ENCODE measurements around the gene UROD. TPM values are rescaled to one million over a fixed set of nuclear protein-coding genes. Genes with fewer than 3 reads are reported as not detected.

Gene UROD
- total RNA-seq, 1 experiment from 2014 or later: 92.2 TPM

DNA sequence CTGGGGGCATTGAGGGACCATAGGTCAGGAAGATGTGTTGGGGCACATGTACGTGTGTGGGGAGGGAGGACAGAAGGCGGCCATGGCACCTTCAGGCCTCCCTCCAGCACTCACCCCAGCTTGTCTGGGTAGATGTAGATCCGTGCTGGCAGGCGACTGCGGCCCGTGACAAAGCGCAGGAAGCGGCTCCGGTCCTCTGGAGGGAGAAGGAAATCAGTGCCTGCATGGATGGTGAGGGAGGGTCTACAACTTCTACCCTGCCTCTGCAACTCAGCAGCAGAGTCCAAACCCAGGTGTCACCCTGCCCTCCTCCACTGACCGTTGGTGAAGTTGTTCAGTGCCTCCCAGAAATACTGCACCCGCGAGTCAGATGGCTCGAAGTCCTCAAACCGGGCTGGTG, 8.3 kb upstream of the UROD start:
- H3K14ac ChIP-seq (ENCODE audit: insufficient read depth, low read length): no peak overlapping the region
- H2AFZ ChIP-seq (ENCODE audit: low read length): no peak overlapping the region
- H3K4me2 ChIP-seq (ENCODE audit: insufficient read depth, insufficient read length, low read length): no peak overlapping the region
- no peaks in the 10 kb centered on the region for H3K79me1 ChIP-seq (ENCODE audit: insufficient read depth, low read depth, low read length, poor library complexity, severe bottlenecking)
- WGBS (ENCODE audit: extremely low coverage, insufficient read length, low lambda C conversion rate): no CpG with 5 or more reads among the region's 14 CpGs
- H3K23ac ChIP-seq (ENCODE audit: insufficient read length, low read depth, low read length): no peak overlapping the region
- no peak overlapping the region for H4K91ac ChIP-seq (ENCODE audit: insufficient read length, low read depth, low read length)
- no peak overlapping the region for H2BK5ac ChIP-seq (ENCODE audit: insufficient read length, low read length)
- H3K18ac ChIP-seq (ENCODE audit: insufficient read length, low read depth, low read length): no peak overlapping the region
- Mint-ChIP-seq H3K27me3 (ENCODE audit: low read depth) (no peaks in the 10 kb centered on the region), H3K4me1 (peaks cover 4 to 6% of the 10 kb centered on the region in 2 experiments; a peak in 3 of 4 replicates), H3K36me3 (ENCODE audit: insufficient read depth in 1 of 3, low read depth in 3 of 3) (peaks cover 7 to 64% (median 41%) of the 10 kb centered on the region in 3 experiments; a peak in 6 of 7 replicates), H3K9me3 (no peaks in the 10 kb centered on the region), H3K4me3 (no peak overlapping the region), H3K27ac (no peak overlapping the region)
- DNase-seq: no peak
- no peak overlapping the region for H4K8ac ChIP-seq (replicated peaks; ENCODE audit: insufficient read length, low read depth, low read length)
- TF ChIP-seq, protein P1, sequence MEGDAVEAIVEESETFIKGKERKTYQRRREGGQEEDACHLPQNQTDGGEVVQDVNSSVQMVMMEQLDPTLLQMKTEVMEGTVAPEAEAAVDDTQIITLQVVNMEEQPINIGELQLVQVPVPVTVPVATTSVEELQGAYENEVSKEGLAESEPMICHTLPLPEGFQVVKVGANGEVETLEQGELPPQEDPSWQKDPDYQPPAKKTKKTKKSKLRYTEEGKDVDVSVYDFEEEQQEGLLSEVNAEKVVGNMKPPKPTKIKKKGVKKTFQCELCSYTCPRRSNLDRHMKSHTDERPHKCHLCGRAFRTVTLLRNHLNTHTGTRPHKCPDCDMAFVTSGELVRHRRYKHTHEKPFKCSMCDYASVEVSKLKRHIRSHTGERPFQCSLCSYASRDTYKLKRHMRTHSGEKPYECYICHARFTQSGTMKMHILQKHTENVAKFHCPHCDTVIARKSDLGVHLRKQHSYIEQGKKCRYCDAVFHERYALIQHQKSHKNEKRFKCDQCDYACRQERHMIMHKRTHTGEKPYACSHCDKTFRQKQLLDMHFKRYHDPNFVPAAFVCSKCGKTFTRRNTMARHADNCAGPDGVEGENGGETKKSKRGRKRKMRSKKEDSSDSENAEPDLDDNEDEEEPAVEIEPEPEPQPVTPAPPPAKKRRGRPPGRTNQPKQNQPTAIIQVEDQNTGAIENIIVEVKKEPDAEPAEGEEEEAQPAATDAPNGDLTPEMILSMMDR (conservative IDR thresholded peaks at IDR 0.05): no peak
- H4K20me1 ChIP-seq (ENCODE audit: control insufficient read depth, insufficient read depth, insufficient read length): no peaks in the 10 kb centered on the region
- H3K56ac ChIP-seq (ENCODE audit: insufficient read length, low read depth, low read length): no peak overlapping the region
- no peaks in the 10 kb centered on the region for H3K79me2 ChIP-seq (ENCODE audit: insufficient read depth, low read length)
- H3K9me3 ChIP-seq (ENCODE audit: control insufficient read depth, low read depth, low read length): no peaks in the 10 kb centered on the region
- no peak overlapping the region for H2BK12ac ChIP-seq (ENCODE audit: insufficient read length, low read depth, low read length)
- H3K27me3 ChIP-seq (ENCODE audit: insufficient read depth, low read length): no peaks in the 10 kb centered on the region
- no peak overlapping the region for H4K5ac ChIP-seq (ENCODE audit: insufficient read length, low read depth, low read length)
- H2BK20ac ChIP-seq (ENCODE audit: low read depth, low read length, poor library complexity, severe bottlenecking): no peak overlapping the region
- no peak overlapping the region for H3K9ac ChIP-seq (ENCODE audit: extremely low read depth, insufficient read length, low read length)
- no peak overlapping the region for H3T11ph ChIP-seq (ENCODE audit: low read length)
- no peak overlapping the region for H3K4ac ChIP-seq (ENCODE audit: low read depth, low read length)
- no peak overlapping the region for H2BK15ac ChIP-seq (ENCODE audit: low read depth, low read length)
- H2BK120ac ChIP-seq (ENCODE audit: low read depth, low read length, poor library complexity, severe bottlenecking): no peak overlapping the region
- H2AK5ac ChIP-seq (ENCODE audit: insufficient read length, low read length): no peak overlapping the region
- no peaks in the 10 kb centered on the region for H3K4me1 ChIP-seq (ENCODE audit: insufficient read depth, low read length)
- H3K27ac ChIP-seq (ENCODE audit: insufficient read length, low read depth, low read length): no peak overlapping the region
- no peaks in the 10 kb centered on the region for H3K23me2 ChIP-seq (ENCODE audit: insufficient read length, low read depth, low read length, poor library complexity, severe bottlenecking)

All from H9 (cell line).